Smooth muscle cell (in vitro differentiated cells): ENCODE measurements around the gene AACS. TPM values are rescaled to one million over a fixed set of nuclear protein-coding genes. Genes with fewer than 3 reads are reported as not detected.

Experiments
- DNase-seq: peaks from one replicate; lab custom pipeline; 2025; ENCODE audit not compliant: unreplicated experiment; lab: John Stamatoyannopoulos, UW
- H2AFZ ChIP-seq: fragments of 200-600 bp; sonication (generic); 2 replicates; pipeline ENCODE4 v1.6.0; 2016; ENCODE audit warnings: antibody characterized with exemption, low read depth, mild to moderate bottlenecking
- H3F3A ChIP-seq: fragments of 200-600 bp; sonication (generic); 2 replicates; pipeline ENCODE4 v1.6.0; 2017; ENCODE audit warnings: antibody characterized with exemption, low read depth
- H3K27ac ChIP-seq: fragments of 200-600 bp; sonication (generic); 2 replicates; pipeline ENCODE4 v1.5.1; 2016; ENCODE audit warnings: low read depth, mild to moderate bottlenecking
- H3K27me3 ChIP-seq: fragments of 200-600 bp; sonication (generic); 2 replicates; pipeline ENCODE4 v1.6.1; 2016; ENCODE audit warnings: low read depth, mild to moderate bottlenecking
- H3K36me3 ChIP-seq: fragments of 200-600 bp; sonication (generic); 2 replicates; pipeline ENCODE4 v1.5.1; 2016; ENCODE audit warnings: low read depth
- H3K4me1 ChIP-seq: fragments of 200-600 bp; sonication (generic); 2 replicates; pipeline ENCODE4 v1.5.1; 2016; ENCODE audit warnings: low read depth
- H3K4me2 ChIP-seq: fragments of 200-600 bp; sonication (generic); 2 replicates; pipeline ENCODE4 v1.6.0; 2016; ENCODE audit warnings: mild to moderate bottlenecking
- H3K4me3 ChIP-seq: fragments of 200-600 bp; sonication (generic); 2 replicates; pipeline ENCODE4 v1.5.1; 2016; ENCODE audit warnings: mild to moderate bottlenecking
- H3K79me2 ChIP-seq: fragments of 200-600 bp; sonication (generic); 2 replicates; pipeline ENCODE4 v1.6.0; 2016; ENCODE audit warnings: low read depth, mild to moderate bottlenecking
- H3K9ac ChIP-seq: fragments of 200-600 bp; sonication (generic); 2 replicates; pipeline ENCODE4 v1.6.0; 2016; ENCODE audit warnings: low read depth
- H3K9me3 ChIP-seq: fragments of 200-600 bp; sonication (generic); replicated peaks from 2 replicates; pipeline ENCODE4 v1.5.1; 2016; ENCODE audit warnings: low read depth
- H4K20me1 ChIP-seq: fragments of 200-600 bp; sonication (generic); 2 replicates; pipeline ENCODE4 v1.6.0; 2016; ENCODE audit warnings: low read depth
- WGBS: methylation state at CpG from one replicate; pipeline ENCODE4 v1.1.7; 2016; ENCODE audit warnings: low lambda C conversion rate; 5-methylcytosine and 5-hydroxymethylcytosine counted together
- polyA plus RNA-seq: library from polyadenylated mRNA; unstranded; fragments of >200 nt; fragmentation: Nextera tagmentation; extraction: Ambion mirVana; gene quantifications from 2 replicates; pipeline ENCODE4 v1.2.1, GENCODE V29; 2016
- total RNA-seq: library from RNA; depleted of rRNA; stranded (reverse); fragments of >200 nt; gene quantifications from 2 replicates; pipeline ENCODE4 v1.2.3, GENCODE V29; 2014
- TF ChIP-seq, protein P1 (sequence below): fragments of 200-600 bp; sonication (generic); IDR thresholded peaks from 2 replicates; pipeline ENCODE4 v1.5.1; 2017; ENCODE audit warnings: borderline replicate concordance, mild to moderate bottlenecking, antibody characterized with exemption; ENCODE audit not compliant: insufficient read depth, poor library complexity, severe bottlenecking

Gene AACS
- total and polyA plus RNA-seq, 2 experiments from 2014 or later: 8.0 to 15.6 TPM

DNA sequence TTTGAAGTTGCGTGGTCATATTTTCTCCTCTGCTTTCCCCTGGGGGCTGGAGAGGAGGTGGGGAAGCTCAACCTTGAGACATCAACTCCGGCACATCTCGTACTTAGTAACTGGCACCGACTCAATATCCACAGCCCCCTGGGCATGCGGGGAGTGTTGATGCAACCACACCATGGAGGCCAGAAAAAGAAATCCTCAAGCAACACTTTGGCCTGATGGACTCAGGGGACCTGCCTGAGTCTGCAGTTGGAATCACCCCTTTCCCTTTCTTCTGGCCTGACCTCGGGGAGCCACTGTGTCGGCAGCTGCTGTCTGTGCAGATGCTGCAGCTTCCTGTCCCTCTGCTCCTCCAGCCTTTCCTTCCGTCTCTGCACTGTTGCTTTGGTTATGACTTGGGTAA lies 11.4 kb upstream of the AACS start:
- Histone ChIP-seq H3K9ac (no peak overlapping the region), H3F3A (no peaks in the 10 kb centered on the region), H2AFZ (no peak overlapping the region), H4K20me1 (no peaks in the 10 kb centered on the region), H3K79me2 (no peaks in the 10 kb centered on the region), H3K4me3 (no peak overlapping the region), H3K27me3 (no peaks in the 10 kb centered on the region), H3K36me3 (no peaks in the 10 kb centered on the region), H3K27ac (no peak overlapping the region), H3K9me3 (no peaks in the 10 kb centered on the region), H3K4me2 (no peak overlapping the region), H3K4me1 (no peaks in the 10 kb centered on the region)
- WGBS: 95% methylated on average over 8 of the region's 8 CpGs
- no peak for DNase-seq
- TF ChIP-seq, protein P1, sequence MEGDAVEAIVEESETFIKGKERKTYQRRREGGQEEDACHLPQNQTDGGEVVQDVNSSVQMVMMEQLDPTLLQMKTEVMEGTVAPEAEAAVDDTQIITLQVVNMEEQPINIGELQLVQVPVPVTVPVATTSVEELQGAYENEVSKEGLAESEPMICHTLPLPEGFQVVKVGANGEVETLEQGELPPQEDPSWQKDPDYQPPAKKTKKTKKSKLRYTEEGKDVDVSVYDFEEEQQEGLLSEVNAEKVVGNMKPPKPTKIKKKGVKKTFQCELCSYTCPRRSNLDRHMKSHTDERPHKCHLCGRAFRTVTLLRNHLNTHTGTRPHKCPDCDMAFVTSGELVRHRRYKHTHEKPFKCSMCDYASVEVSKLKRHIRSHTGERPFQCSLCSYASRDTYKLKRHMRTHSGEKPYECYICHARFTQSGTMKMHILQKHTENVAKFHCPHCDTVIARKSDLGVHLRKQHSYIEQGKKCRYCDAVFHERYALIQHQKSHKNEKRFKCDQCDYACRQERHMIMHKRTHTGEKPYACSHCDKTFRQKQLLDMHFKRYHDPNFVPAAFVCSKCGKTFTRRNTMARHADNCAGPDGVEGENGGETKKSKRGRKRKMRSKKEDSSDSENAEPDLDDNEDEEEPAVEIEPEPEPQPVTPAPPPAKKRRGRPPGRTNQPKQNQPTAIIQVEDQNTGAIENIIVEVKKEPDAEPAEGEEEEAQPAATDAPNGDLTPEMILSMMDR: no peak

DNA sequence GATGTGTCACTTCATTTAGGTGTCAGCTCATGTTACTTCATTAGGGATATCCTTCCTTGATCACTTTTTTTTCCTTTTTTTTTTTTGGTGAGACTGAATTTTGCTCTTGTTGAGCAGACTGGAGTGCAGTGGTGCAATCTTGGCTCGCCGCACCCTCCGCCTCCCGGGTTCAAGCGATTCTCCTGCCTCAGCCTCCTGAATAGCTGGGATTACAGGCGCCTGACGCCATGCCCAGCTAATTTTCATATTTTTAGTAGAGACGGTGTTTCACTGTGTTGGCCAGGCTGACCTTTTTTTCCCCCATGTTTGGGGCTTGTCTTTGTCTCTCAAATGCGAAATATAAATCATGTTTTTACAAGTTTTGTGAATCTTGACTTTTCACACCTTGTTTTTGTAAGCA lies 9.6 kb upstream of the AACS start:
- Histone ChIP-seq H3K4me1 (no peaks in the 10 kb centered on the region), H3K4me3 (no peak overlapping the region), H3K79me2 (no peaks in the 10 kb centered on the region), H4K20me1 (no peaks in the 10 kb centered on the region), H3K9ac (no peak overlapping the region), H3K9me3 (no peaks in the 10 kb centered on the region), H3K27me3 (no peaks in the 10 kb centered on the region), H3K27ac (no peak overlapping the region), H2AFZ (no peak overlapping the region), H3K4me2 (no peak overlapping the region), H3F3A (no peaks in the 10 kb centered on the region), H3K36me3 (no peaks in the 10 kb centered on the region)
- TF ChIP-seq, protein P1: no peak
- 95% methylated on average over 9 of the region's 9 CpGs for WGBS
- DNase-seq: no peak

DNA sequence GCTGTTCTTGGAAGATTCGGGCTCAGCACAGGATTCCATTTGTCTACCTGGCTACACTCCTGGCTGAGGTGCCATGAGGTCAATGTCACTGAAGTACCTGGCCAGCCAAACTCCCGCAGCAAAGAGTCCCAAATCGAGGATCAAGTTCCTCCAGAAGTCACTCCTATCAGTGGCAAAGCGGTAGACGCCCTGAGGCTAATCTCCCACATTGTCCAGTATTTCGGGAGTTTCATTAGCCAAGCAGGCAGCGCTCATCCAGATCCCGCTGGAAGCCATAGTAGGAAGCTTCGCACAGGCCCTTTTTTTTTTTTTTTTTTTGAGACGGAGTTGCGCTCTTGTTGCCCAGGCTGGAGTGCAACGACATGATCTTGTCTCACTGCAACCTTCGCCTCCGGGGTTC lies 8.9 kb upstream of the AACS start:
- Histone ChIP-seq H4K20me1 (no peaks in the 10 kb centered on the region), H3K9ac (no peak overlapping the region), H3K27ac (no peak overlapping the region), H3K36me3 (no peaks in the 10 kb centered on the region), H2AFZ (no peak overlapping the region), H3K4me1 (no peaks in the 10 kb centered on the region), H3K27me3 (no peaks in the 10 kb centered on the region), H3K79me2 (no peaks in the 10 kb centered on the region), H3K4me3 (no peak overlapping the region), H3K4me2 (no peak overlapping the region), H3F3A (no peaks in the 10 kb centered on the region), H3K9me3 (no peaks in the 10 kb centered on the region)
- no peak for DNase-seq
- WGBS: 89% methylated on average over 14 of the region's 14 CpGs
- TF ChIP-seq, protein P1: no peak

DNA sequence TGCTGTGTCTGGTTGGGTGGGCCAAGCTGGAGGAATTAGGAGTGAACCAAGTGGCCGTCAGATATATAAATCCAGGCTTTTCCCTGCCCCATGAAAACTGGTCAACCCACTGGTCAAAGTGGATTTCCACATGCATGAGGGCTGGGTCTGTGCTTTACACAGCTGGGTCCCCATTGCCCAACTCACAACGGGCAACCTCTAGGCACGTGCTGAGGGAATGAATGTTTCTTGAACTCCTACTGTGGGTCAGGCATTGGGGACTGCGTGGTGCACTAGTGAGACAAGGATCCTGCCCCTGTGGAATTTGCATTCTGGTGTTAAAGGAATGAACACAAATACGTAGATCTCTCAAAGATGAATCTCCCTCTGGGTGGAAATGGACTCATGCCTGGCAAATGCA lies 7.5 kb upstream of the AACS start:
- TF ChIP-seq, protein P1: no peak
- no peaks in the 10 kb centered on the region for H3K4me1 ChIP-seq
- H3K79me2 ChIP-seq: no peaks in the 10 kb centered on the region
- H3K27me3 ChIP-seq: no peaks in the 10 kb centered on the region
- H3K9me3 ChIP-seq: no peaks in the 10 kb centered on the region
- DNase-seq: no peak
- WGBS: 93% methylated on average over 5 of the region's 5 CpGs
- no peaks in the 10 kb centered on the region for H3K36me3 ChIP-seq
- no peak overlapping the region for H3K27ac ChIP-seq
- H3K4me3 ChIP-seq: no peak overlapping the region
- H3K9ac ChIP-seq: no peak overlapping the region
- H2AFZ ChIP-seq: no peak overlapping the region
- H3K4me2 ChIP-seq: no peak overlapping the region
- H4K20me1 ChIP-seq: no peaks in the 10 kb centered on the region
- H3F3A ChIP-seq: no peaks in the 10 kb centered on the region
